PC-9 (cell line): ENCODE results near the gene ASB10. TPM values are rescaled to one million over a fixed set of nuclear protein-coding genes. Genes with fewer than 3 reads are reported as not detected.

Experiments used
- BruUV-seq: library from RNA; stranded (reverse); fragments of 400-500 nt; replicated peaks from 2 replicates; lab custom pipeline; 2021; lab: Mats Ljungman, UMichigan
- CTCF ChIA-PET: fragments of 300-600 bp; sonication (Branson Sonifier 250); formaldehyde crosslinking; loops from one replicate; lab custom pipeline; 2022; ENCODE audit warnings: antibody characterized with exemption; lab: Charles Lee
- POLR2A ChIA-PET: fragments of 300-600 bp; sonication (Branson Sonifier 250); formaldehyde crosslinking; loops from one replicate; lab custom pipeline; 2022; ENCODE audit warnings: antibody characterized with exemption; ENCODE audit not compliant: unreplicated experiment; lab: Charles Lee
- DNase-seq, 2 experiments: peaks; one replicate each; pipeline versions ENCODE4 v3.0.0 to v3.0.0-alpha.2; 2015 to 2022; ENCODE audit warnings: mixed read lengths in 1 of 2
- H2AFZ ChIP-seq: fragments of 200-600 bp; sonication (generic); 2 replicates; pipeline ENCODE4 v1.8.1; 2017; ENCODE audit warnings: antibody characterized with exemption
- H3F3A ChIP-seq: fragments of 200-600 bp; sonication (generic); 2 replicates; pipeline ENCODE4 v1.8.1; 2017; ENCODE audit warnings: antibody characterized with exemption, mild to moderate bottlenecking, low read depth; ENCODE audit not compliant: insufficient read depth
- H3K27ac ChIP-seq: fragments of 200-600 bp; sonication (generic); 2 replicates; pipeline ENCODE4 v1.6.1; 2016; ENCODE audit warnings: mixed run types
- H3K27me3 ChIP-seq: fragments of 200-600 bp; sonication (generic); 2 replicates; pipeline ENCODE4 v1.6.1; 2016; ENCODE audit warnings: low read depth, mixed run types; ENCODE audit not compliant: insufficient read depth
- H3K36me3 ChIP-seq: fragments of 200-600 bp; sonication (generic); 2 replicates; pipeline ENCODE4 v1.6.1; 2016; ENCODE audit warnings: low read depth, mixed run types
- H3K4me1 ChIP-seq: fragments of 200-600 bp; sonication (generic); replicated peaks from 2 replicates; pipeline ENCODE4 v1.6.1; 2016; ENCODE audit warnings: mixed run types; ENCODE audit not compliant: insufficient read depth
- H3K4me2 ChIP-seq: fragments of 200-600 bp; sonication (generic); 2 replicates; pipeline ENCODE4 v1.6.1; 2017; ENCODE audit warnings: mixed run types
- H3K4me3 ChIP-seq: fragments of 200-600 bp; sonication (generic); 2 replicates; pipeline ENCODE4 v1.6.1; 2016; ENCODE audit warnings: mixed run types
- H3K79me2 ChIP-seq: fragments of 200-600 bp; sonication (generic); 2 replicates; pipeline ENCODE4 v1.6.1; 2017; ENCODE audit warnings: low read depth, mixed run types
- H3K9me2 ChIP-seq: fragments of 200-600 bp; sonication (generic); 2 replicates; pipeline ENCODE4 v1.8.1; 2017; ENCODE audit warnings: mild to moderate bottlenecking; ENCODE audit not compliant: insufficient read depth
- H3K9me3 ChIP-seq: fragments of 200-600 bp; sonication (generic); 2 replicates; pipeline ENCODE4 v1.8.1; 2016; ENCODE audit warnings: low read depth; ENCODE audit not compliant: insufficient read depth
- H4K20me1 ChIP-seq: fragments of 200-600 bp; sonication (generic); 2 replicates; pipeline ENCODE4 v1.8.1; 2017; ENCODE audit not compliant: insufficient read depth
- EZH2 ChIP-seq: fragments of 200-600 bp; sonication (generic); IDR thresholded peaks from 2 replicates; pipeline ENCODE4 v1.8.0; 2017; ENCODE audit warnings: antibody characterized with exemption, low read depth
- intact Hi-C: fragments of 100-400 bp; cut with micrococcal nuclease; formaldehyde crosslinking; loops from one replicate; pipeline ENCODE4 v1.10.0; 2022; ENCODE audit not compliant: unreplicated experiment
- total RNA-seq: library from RNA; stranded (reverse); gene quantifications from 2 replicates; pipeline ENCODE4 v1.2.3, GENCODE V29; 2021
- TF ChIP-seq, protein P1 (sequence below): fragments of 200-600 bp; sonication (generic); conservative IDR thresholded peaks from 2 replicates; pipeline ENCODE4 v1.6.1; 2017; ENCODE audit warnings: mixed run types, antibody characterized with exemption, mild to moderate bottlenecking, moderate library complexity

The ASB10 gene
- total RNA-seq, 1 experiment from 2014 or later = not detected

DNA sequence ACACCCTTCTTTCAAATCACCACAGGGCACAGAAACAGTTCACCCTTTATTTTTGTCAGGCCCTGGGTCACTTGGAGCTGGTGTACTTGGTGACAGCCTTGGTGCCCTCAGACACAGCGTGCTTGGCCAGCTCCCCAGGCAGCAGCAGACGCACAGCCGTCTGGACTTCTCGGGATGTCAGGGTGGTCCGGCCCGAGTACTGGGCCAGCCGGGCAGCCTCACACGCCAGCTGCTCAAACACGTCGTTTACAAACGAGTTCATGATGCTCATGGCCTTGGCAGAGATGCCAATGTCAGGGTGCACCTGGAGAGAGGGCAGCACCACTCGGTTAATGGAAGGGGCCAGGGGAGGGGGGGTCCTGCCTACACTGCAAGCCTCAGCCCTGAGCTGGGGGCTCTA lies 20.8 kb upstream of the ASB10 start:
- no peaks in the 10 kb centered on the region for H3K36me3 ChIP-seq
- H3K4me2 ChIP-seq = no peak overlapping the region
- no peak overlapping the region for H3K4me3 ChIP-seq
- no peak overlapping the region for H2AFZ ChIP-seq
- H3F3A ChIP-seq = peaks cover 6% of the 10 kb centered on the region
- POLR2A ChIA-PET = no interaction called here
- no peak overlapping the region for H3K27ac ChIP-seq
- no peak for TF ChIP-seq EZH2
- TF ChIP-seq, protein P1, sequence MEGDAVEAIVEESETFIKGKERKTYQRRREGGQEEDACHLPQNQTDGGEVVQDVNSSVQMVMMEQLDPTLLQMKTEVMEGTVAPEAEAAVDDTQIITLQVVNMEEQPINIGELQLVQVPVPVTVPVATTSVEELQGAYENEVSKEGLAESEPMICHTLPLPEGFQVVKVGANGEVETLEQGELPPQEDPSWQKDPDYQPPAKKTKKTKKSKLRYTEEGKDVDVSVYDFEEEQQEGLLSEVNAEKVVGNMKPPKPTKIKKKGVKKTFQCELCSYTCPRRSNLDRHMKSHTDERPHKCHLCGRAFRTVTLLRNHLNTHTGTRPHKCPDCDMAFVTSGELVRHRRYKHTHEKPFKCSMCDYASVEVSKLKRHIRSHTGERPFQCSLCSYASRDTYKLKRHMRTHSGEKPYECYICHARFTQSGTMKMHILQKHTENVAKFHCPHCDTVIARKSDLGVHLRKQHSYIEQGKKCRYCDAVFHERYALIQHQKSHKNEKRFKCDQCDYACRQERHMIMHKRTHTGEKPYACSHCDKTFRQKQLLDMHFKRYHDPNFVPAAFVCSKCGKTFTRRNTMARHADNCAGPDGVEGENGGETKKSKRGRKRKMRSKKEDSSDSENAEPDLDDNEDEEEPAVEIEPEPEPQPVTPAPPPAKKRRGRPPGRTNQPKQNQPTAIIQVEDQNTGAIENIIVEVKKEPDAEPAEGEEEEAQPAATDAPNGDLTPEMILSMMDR = no peak
- intact Hi-C loops = no loop called here
- CTCF ChIA-PET = no interaction called here
- peaks cover 55% of the 10 kb centered on the region for H3K27me3 ChIP-seq
- H3K9me3 ChIP-seq = no peaks in the 10 kb centered on the region
- H3K4me1 ChIP-seq = no peaks in the 10 kb centered on the region
- no peaks in the 10 kb centered on the region for H3K9me2 ChIP-seq
- DNase-seq = no peak
- no peaks in the 10 kb centered on the region for H4K20me1 ChIP-seq
- H3K79me2 ChIP-seq = no peaks in the 10 kb centered on the region
- BruUV-seq = no TSS peak

DNA sequence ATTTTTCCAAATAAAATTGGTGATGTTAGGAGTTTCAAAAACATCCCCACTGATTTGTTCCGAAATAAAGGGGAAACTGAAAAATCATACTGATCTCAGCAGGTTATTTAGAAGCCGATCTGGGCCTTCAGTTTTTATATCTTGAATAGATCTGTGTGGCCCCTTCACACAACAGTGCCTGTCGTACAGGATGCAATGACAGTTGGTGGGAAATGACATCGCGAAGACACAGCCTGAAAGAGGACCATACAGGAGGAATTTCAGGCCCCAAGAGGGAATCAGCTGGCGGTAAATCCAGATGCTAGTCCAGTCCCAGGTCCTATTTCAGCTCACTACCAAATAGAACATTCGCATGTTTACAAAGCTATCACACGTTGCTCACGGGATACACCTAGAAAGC lies 20.3 kb upstream of the ASB10 start:
- no peak overlapping the region for H3K4me3 ChIP-seq
- no TSS peak for BruUV-seq
- H3K9me2 ChIP-seq = no peaks in the 10 kb centered on the region
- peaks cover 4% of the 10 kb centered on the region; the same call in 1 of the 2 replicates for H3F3A ChIP-seq
- H4K20me1 ChIP-seq = no peaks in the 10 kb centered on the region
- H3K4me2 ChIP-seq = no peak overlapping the region
- no peak overlapping the region for H3K27ac ChIP-seq
- H3K79me2 ChIP-seq = no peaks in the 10 kb centered on the region
- DNase-seq = no peak
- peaks cover 60% of the 10 kb centered on the region for H3K27me3 ChIP-seq
- intact Hi-C loops = no loop called here
- CTCF ChIA-PET = interaction anchor here (0.6 kb wide), 1 partner anchor 78 kb away, joined by 9 read pairs; no protein-coding TSS in a partner anchor
- no peaks in the 10 kb centered on the region for H3K9me3 ChIP-seq
- no peaks in the 10 kb centered on the region for H3K36me3 ChIP-seq
- no peak overlapping the region for H2AFZ ChIP-seq
- TF ChIP-seq EZH2 = no peak
- TF ChIP-seq, protein P1 = no peak
- POLR2A ChIA-PET = no interaction called here
- no peaks in the 10 kb centered on the region for H3K4me1 ChIP-seq

DNA sequence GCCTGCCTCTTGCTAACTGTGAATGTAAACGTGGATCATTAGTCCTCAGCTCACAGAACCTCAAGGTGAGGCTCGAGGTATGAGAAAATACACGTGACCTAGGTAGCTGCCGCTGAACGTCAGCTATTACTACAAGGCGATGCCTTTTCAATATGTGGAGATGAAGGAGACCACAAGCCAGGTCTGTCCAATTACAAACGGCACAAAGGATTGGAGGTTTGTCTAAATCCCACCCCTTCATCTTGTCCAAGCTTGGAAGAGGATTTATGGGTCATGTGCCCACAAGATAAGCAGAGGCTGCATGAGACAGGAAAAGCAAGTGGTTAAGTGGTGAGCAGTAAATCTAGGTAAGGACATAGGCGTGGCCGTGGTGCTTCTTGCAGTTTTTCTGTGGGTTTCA lies 19.9 kb upstream of the ASB10 start:
- Histone ChIP-seq H3K4me3 (no peak overlapping the region), H3K4me2 (no peak overlapping the region), H3K9me3 (no peaks in the 10 kb centered on the region), H3K27me3 (peaks cover 64% of the 10 kb centered on the region), H3K79me2 (no peaks in the 10 kb centered on the region), H3K27ac (no peak overlapping the region), H4K20me1 (no peaks in the 10 kb centered on the region), H3F3A (peaks cover 4% of the 10 kb centered on the region; the same call in 1 of the 2 replicates), H3K36me3 (no peaks in the 10 kb centered on the region), H3K9me2 (no peaks in the 10 kb centered on the region), H3K4me1 (no peaks in the 10 kb centered on the region), H2AFZ (no peak overlapping the region)
- intact Hi-C loops = no loop called here
- ChIA-PET POLR2A (no interaction called here), CTCF (interaction anchor here (0.6 kb wide), 1 partner anchor 79 kb away, joined by 9 read pairs; no protein-coding TSS in a partner anchor)
- no TSS peak for BruUV-seq
- DNase-seq = no peak
- TF ChIP-seq, protein P1 = no peak
- TF ChIP-seq EZH2 = no peak
